CD14-positive monocyte (primary cell): ENCODE data around the gene CALM1. TPM values are rescaled to one million over a fixed set of nuclear protein-coding genes. Genes with fewer than 3 reads are reported as not detected.

Source experiments
- DNase-seq, 3 donors: peaks; one replicate each; pipeline ENCODE4 v3.0.0-alpha.2; 2011 to 2022
- H2AFZ ChIP-seq: 2 replicates; pipeline ENCODE4 v1.6.0; 2012; ENCODE audit warnings: mild to moderate bottlenecking, low read depth, low read length, inconsistent platforms; ENCODE audit not compliant: insufficient read depth, poor library complexity, severe bottlenecking
- H3K27ac ChIP-seq, 2 donors: 1 replicate in 1 of 2; 2 replicates in 1 of 2; pipeline ENCODE4 v1.5.1; 2012 to 2013; ENCODE audit warnings: low read length in 2 of 2, control low read depth in 1 of 2, inconsistent platforms in 1 of 2, low read depth in 1 of 2, mild to moderate bottlenecking in 1 of 2
- H3K27me3 ChIP-seq, 2 donors: one replicate each; pipeline versions ENCODE4 v1.6.0 to v1.6.1; 2011 to 2013; ENCODE audit warnings: low read length in 2 of 2; ENCODE audit not compliant: control insufficient read depth in 2 of 2, insufficient read depth in 2 of 2
- H3K36me3 ChIP-seq, 2 donors: replicated peaks in 1 of 2; 1 replicate in 1 of 2; 2 replicates in 1 of 2; pipeline versions ENCODE4 v1.5.1 to v1.6.1; 2012 to 2013; ENCODE audit warnings: low read length in 2 of 2, control low read depth in 1 of 2, inconsistent platforms in 1 of 2, mild to moderate bottlenecking in 1 of 2; ENCODE audit not compliant: insufficient read depth in 2 of 2, control insufficient read depth in 1 of 2
- H3K4me1 ChIP-seq, 2 donors: 1 replicate in 1 of 2; 2 replicates in 1 of 2; pipeline versions ENCODE4 v1.5.1 to v1.6.1; 2012 to 2013; ENCODE audit warnings: low read length in 2 of 2, control low read depth in 1 of 2, inconsistent platforms in 1 of 2, mild to moderate bottlenecking in 1 of 2, moderate library complexity in 1 of 2; ENCODE audit not compliant: insufficient read depth in 2 of 2, control insufficient read depth in 1 of 2
- H3K4me2 ChIP-seq: replicated peaks from 2 replicates; pipeline ENCODE3; 2012; ENCODE audit warnings: low read length, moderate library complexity, mild to moderate bottlenecking; ENCODE audit not compliant: poor library complexity, severe bottlenecking; ENCODE audit errors: extremely low read depth
- H3K4me3 ChIP-seq, 3 experiments: fragments of 200-600 bp in 1 of 3; sonication (generic) in 1 of 3; replicated peaks in 1 of 3; 1 replicate in 2 of 3; 2 replicates in 1 of 3; pipeline ENCODE4 v1.5.1; 2011 to 2013; ENCODE audit warnings: low read length in 3 of 3, mild to moderate bottlenecking in 3 of 3, control low read depth in 2 of 3, low read depth in 2 of 3, inconsistent platforms in 1 of 3, moderate library complexity in 1 of 3
- H3K79me2 ChIP-seq: 2 replicates; pipeline ENCODE4 v1.6.0; 2012; ENCODE audit warnings: mild to moderate bottlenecking, control low read depth, inconsistent platforms, low read length, moderate library complexity; ENCODE audit not compliant: insufficient read depth
- H3K9ac ChIP-seq: 2 replicates; pipeline ENCODE4 v1.6.0; 2017; ENCODE audit warnings: low read length, mild to moderate bottlenecking; ENCODE audit not compliant: insufficient read depth, poor library complexity, severe bottlenecking
- H3K9me3 ChIP-seq, 2 donors: replicated peaks in 1 of 2; 1 replicate in 1 of 2; 2 replicates in 1 of 2; pipeline versions ENCODE4 v1.5.1 to v1.6.1; 2012 to 2013; ENCODE audit warnings: low read length in 2 of 2, control low read depth in 1 of 2; ENCODE audit not compliant: control insufficient read depth in 1 of 2, insufficient read depth in 1 of 2
- H4K20me1 ChIP-seq: 2 replicates; pipeline ENCODE4 v1.6.0; 2012; ENCODE audit warnings: mild to moderate bottlenecking, low read length, control low read depth, moderate library complexity; ENCODE audit not compliant: insufficient read depth
- H3K27ac Mint-ChIP-seq, 7 donors: one replicate each; pipeline ENCODE4 v1.8.0; 2020; ENCODE audit warnings: mild to moderate bottlenecking in 7 of 7, mixed read lengths in 7 of 7, moderate library complexity in 6 of 7, inconsistent platforms in 2 of 7
- H3K27me3 Mint-ChIP-seq, 3 donors: one replicate each; pipeline ENCODE4 v1.8.0; 2021 to 2022; ENCODE audit warnings: low read depth in 3 of 3, mild to moderate bottlenecking in 3 of 3, mixed read lengths in 3 of 3, moderate library complexity in 3 of 3, inconsistent platforms in 1 of 3
- H3K36me3 Mint-ChIP-seq, 2 donors: one replicate each; pipeline ENCODE4 v1.8.0; 2020; ENCODE audit warnings: mixed read lengths in 2 of 2, inconsistent platforms in 1 of 2, mild to moderate bottlenecking in 1 of 2
- H3K4me1 Mint-ChIP-seq: one replicate; pipeline ENCODE4 v1.8.0; 2020; ENCODE audit warnings: mild to moderate bottlenecking, mixed read lengths
- H3K4me3 Mint-ChIP-seq, 2 donors: one replicate each; pipeline ENCODE4 v1.8.0; 2020; ENCODE audit warnings: mild to moderate bottlenecking in 2 of 2, mixed read lengths in 2 of 2, moderate library complexity in 1 of 2
- H3K9me3 Mint-ChIP-seq, 7 donors: one replicate each; pipeline ENCODE4 v1.8.0; 2020 to 2022; ENCODE audit warnings: mixed read lengths in 7 of 7, mild to moderate bottlenecking in 6 of 7, moderate library complexity in 6 of 7, inconsistent platforms in 2 of 7
- whole genome bisulfite sequencing: methylation state at CpG from one replicate; pipeline ENCODE4 v1.1.5; 2013; ENCODE audit warnings: missing lambda C conversion rate; ENCODE audit not compliant: insufficient coverage; 5-methylcytosine and 5-hydroxymethylcytosine counted together
- intact Hi-C, 2 donors: fragments of 100-400 bp; cut with micrococcal nuclease; formaldehyde crosslinking; loops; one replicate each; pipeline versions ENCODE4 v1.15.0 to v1.15.1; 2023
- polyA plus RNA-seq, 3 donors: library from polyadenylated mRNA; depleted of rRNA in 1 of 3; unstranded in 2 of 3; stranded (reverse) in 1 of 3; fragments of 300-500 nt in 2 of 3; fragments of >200 nt in 1 of 3; fragmentation: Illumina TruSeq in 2 of 3; gene quantifications; 1 replicate in 2 of 3; 2 replicates in 1 of 3; pipeline ENCODE4 v1.2.3, GENCODE V29; 2012 to 2021
- TF ChIP-seq, protein P1 (sequence below): fragments of 200-600 bp; IDR thresholded peaks from one replicate; pipeline ENCODE4 v1.8.0; 2022; ENCODE audit warnings: antibody characterized with exemption, mild to moderate bottlenecking

The CALM1 gene
- polyA plus RNA-seq, 3 donors, result 277 to 912 (median 906) TPM

- no peaks in the 10 kb centered on the region for H3K27me3 Mint-ChIP-seq
- H3K27ac ChIP-seq, result no peak overlapping the region
- H3K36me3 ChIP-seq, result no peaks in the 10 kb centered on the region
- TF ChIP-seq, protein P1, sequence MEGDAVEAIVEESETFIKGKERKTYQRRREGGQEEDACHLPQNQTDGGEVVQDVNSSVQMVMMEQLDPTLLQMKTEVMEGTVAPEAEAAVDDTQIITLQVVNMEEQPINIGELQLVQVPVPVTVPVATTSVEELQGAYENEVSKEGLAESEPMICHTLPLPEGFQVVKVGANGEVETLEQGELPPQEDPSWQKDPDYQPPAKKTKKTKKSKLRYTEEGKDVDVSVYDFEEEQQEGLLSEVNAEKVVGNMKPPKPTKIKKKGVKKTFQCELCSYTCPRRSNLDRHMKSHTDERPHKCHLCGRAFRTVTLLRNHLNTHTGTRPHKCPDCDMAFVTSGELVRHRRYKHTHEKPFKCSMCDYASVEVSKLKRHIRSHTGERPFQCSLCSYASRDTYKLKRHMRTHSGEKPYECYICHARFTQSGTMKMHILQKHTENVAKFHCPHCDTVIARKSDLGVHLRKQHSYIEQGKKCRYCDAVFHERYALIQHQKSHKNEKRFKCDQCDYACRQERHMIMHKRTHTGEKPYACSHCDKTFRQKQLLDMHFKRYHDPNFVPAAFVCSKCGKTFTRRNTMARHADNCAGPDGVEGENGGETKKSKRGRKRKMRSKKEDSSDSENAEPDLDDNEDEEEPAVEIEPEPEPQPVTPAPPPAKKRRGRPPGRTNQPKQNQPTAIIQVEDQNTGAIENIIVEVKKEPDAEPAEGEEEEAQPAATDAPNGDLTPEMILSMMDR, result no peak
- H3K4me2 ChIP-seq, result no peak overlapping the region
- no peak overlapping the region for H2AFZ ChIP-seq
- intact Hi-C loops, result no loop called here
- no peaks in the 10 kb centered on the region for H3K79me2 ChIP-seq
- no peaks in the 10 kb centered on the region for H4K20me1 ChIP-seq
- no peak for DNase-seq
- no peaks in the 10 kb centered on the region for H3K9me3 ChIP-seq
- H3K27me3 ChIP-seq, result no peaks in the 10 kb centered on the region
- no peak overlapping the region for H3K4me3 Mint-ChIP-seq
- 86% methylated on average over 8 of the region's 9 CpGs for WGBS
- H3K4me3 ChIP-seq, result no peak overlapping the region
- H3K9ac ChIP-seq, result no peak overlapping the region
- H3K36me3 Mint-ChIP-seq, result no peaks in the 10 kb centered on the region
- no peaks in the 10 kb centered on the region for H3K4me1 ChIP-seq
- peaks cover 0 to 9% (median 0%) of the 10 kb centered on the region in 7 donors for H3K9me3 Mint-ChIP-seq
- H3K4me1 Mint-ChIP-seq, result no peaks in the 10 kb centered on the region
- H3K27ac Mint-ChIP-seq, result no peak overlapping the region
Measured at GRCh38 chr14:90425373-90425879, 28.6 kb downstream of the CALM1 start.

- intact Hi-C loops, result no loop called here
- Histone ChIP-seq H2AFZ (no peak overlapping the region), H4K20me1 (no peaks in the 10 kb centered on the region), H3K9me3 (no peaks in the 10 kb centered on the region), H3K4me1 (no peaks in the 10 kb centered on the region), H3K36me3 (no peaks in the 10 kb centered on the region), H3K4me2 (no peak overlapping the region), H3K4me3 (no peak overlapping the region), H3K27ac (no peak overlapping the region), H3K27me3 (no peaks in the 10 kb centered on the region), H3K9ac (no peak overlapping the region), H3K79me2 (no peaks in the 10 kb centered on the region)
- Mint-ChIP-seq H3K27ac (no peak overlapping the region), H3K4me1 (no peaks in the 10 kb centered on the region), H3K27me3 (no peaks in the 10 kb centered on the region), H3K9me3 (peaks cover 0 to 9% (median 0%) of the 10 kb centered on the region in 7 donors), H3K4me3 (no peak overlapping the region), H3K36me3 (no peaks in the 10 kb centered on the region)
- 91% methylated on average over 3 of the region's 10 CpGs for WGBS
- TF ChIP-seq, protein P1, result no peak
- no peak for DNase-seq
Measured at GRCh38 chr14:90426031-90426540, 29.3 kb downstream of the CALM1 start.
